ENCODE data around the gene AKNA.

Gene AKNA

GRCh38 chr9:114376586-114377445 is 11.0 kb downstream of the AKNA start:
- TF ChIP-seq POLR2AphosphoS5 (IDR thresholded peaks at IDR 0.05; ENCODE audit: low read depth, low read length) (no peak), REST (IDR thresholded peaks at IDR 0.05; ENCODE audit: insufficient read depth in 1 of 2, low read depth in 2 of 2, low read length in 2 of 2) (no peak), FOXP2 (optimal IDR thresholded peaks at IDR 0.05; ENCODE audit: borderline replicate concordance, extremely low read depth, extremely low read length, insufficient read depth) (no peak), TAF1 (IDR thresholded peaks at IDR 0.05; ENCODE audit: borderline replicate concordance, insufficient read depth, low read length) (no peak), SIN3A (IDR thresholded peaks at IDR 0.05; ENCODE audit: borderline replicate concordance, insufficient read depth, low read length) (no peak)

DNA sequence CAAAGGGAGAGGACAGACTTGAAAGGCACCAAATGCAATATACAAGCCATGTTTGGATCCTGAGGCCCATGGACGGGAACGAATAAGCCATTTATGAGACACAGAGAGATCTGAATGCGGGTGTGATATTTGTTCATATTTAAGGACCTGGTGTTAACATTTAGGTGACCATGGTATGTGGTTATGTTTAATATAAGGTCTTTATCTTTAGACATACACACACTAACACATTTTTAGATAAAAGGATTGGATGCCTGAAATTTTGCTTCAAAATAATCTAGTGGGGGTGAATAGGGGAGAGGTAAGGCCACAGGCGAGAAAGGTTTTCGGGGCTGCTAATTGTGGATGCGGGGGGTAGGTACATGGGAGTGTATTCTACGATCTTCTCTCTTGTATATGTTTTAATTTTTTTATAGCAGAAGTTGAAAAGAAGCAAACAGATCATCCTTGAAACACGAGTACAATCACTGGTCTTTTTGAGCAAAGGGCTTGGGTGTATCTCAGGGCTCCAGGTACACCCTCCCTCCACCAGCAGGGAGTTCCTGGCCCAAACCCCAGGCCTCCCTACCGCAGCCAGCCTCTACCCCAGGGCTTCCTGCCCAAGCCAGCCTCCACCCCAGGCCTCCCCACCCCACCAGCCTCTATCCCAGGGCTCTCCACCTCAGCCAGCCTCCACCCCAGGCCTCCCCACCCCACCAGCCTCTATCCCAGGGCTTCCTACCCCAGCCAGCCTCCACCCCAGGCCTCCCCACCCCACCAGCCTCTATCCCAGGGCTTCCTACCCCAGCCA is 12.2 kb downstream of the AKNA start:
- TF ChIP-seq REST (IDR thresholded peaks at IDR 0.05; ENCODE audit: insufficient read depth in 1 of 2, low read depth in 2 of 2, low read length in 2 of 2), result no peak
- no peak for TF ChIP-seq SIN3A (IDR thresholded peaks at IDR 0.05; ENCODE audit: borderline replicate concordance, insufficient read depth, low read length)
- TF ChIP-seq TAF1 (IDR thresholded peaks at IDR 0.05; ENCODE audit: borderline replicate concordance, insufficient read depth, low read length), result no peak

GRCh38 chr9:114374936-114375335 is 12.8 kb downstream of the AKNA start:
- no peak for TF ChIP-seq SIN3A (IDR thresholded peaks at IDR 0.05; ENCODE audit: borderline replicate concordance, insufficient read depth, low read length)
- TF ChIP-seq POLR2AphosphoS5 (IDR thresholded peaks at IDR 0.05; ENCODE audit: low read depth, low read length), result no peak
- no peak for TF ChIP-seq TAF1 (IDR thresholded peaks at IDR 0.05; ENCODE audit: borderline replicate concordance, insufficient read depth, low read length)
- no peak for TF ChIP-seq FOXP2 (optimal IDR thresholded peaks at IDR 0.05; ENCODE audit: borderline replicate concordance, extremely low read depth, extremely low read length, insufficient read depth)
- TF ChIP-seq REST (IDR thresholded peaks at IDR 0.05; ENCODE audit: insufficient read depth in 1 of 2, low read depth in 2 of 2, low read length in 2 of 2), result no peak

GRCh38 chr9:114373960-114374730 is 13.6 kb downstream of the AKNA start:
- TF ChIP-seq REST (IDR thresholded peaks at IDR 0.05; ENCODE audit: insufficient read depth in 1 of 2, low read depth in 2 of 2, low read length in 2 of 2) (no peak), FOXP2 (optimal IDR thresholded peaks at IDR 0.05; ENCODE audit: borderline replicate concordance, extremely low read depth, extremely low read length, insufficient read depth) (no peak), TAF1 (IDR thresholded peaks at IDR 0.05; ENCODE audit: borderline replicate concordance, insufficient read depth, low read length) (no peak), POLR2AphosphoS5 (IDR thresholded peaks at IDR 0.05; ENCODE audit: low read depth, low read length) (no peak), SIN3A (IDR thresholded peaks at IDR 0.05; ENCODE audit: borderline replicate concordance, insufficient read depth, low read length) (no peak)

Measured in PFSK-1 (cell line).